HG03571 (cell line): ENCODE results near the gene PMFBP1.

ENCODE experiments used
- ATAC-seq: cut with Tn5 transposase; IDR thresholded peaks from one replicate; pipeline ENCODE4 v1.9.1; 2021; ENCODE audit not compliant: unreplicated experiment

Gene PMFBP1, protein sequence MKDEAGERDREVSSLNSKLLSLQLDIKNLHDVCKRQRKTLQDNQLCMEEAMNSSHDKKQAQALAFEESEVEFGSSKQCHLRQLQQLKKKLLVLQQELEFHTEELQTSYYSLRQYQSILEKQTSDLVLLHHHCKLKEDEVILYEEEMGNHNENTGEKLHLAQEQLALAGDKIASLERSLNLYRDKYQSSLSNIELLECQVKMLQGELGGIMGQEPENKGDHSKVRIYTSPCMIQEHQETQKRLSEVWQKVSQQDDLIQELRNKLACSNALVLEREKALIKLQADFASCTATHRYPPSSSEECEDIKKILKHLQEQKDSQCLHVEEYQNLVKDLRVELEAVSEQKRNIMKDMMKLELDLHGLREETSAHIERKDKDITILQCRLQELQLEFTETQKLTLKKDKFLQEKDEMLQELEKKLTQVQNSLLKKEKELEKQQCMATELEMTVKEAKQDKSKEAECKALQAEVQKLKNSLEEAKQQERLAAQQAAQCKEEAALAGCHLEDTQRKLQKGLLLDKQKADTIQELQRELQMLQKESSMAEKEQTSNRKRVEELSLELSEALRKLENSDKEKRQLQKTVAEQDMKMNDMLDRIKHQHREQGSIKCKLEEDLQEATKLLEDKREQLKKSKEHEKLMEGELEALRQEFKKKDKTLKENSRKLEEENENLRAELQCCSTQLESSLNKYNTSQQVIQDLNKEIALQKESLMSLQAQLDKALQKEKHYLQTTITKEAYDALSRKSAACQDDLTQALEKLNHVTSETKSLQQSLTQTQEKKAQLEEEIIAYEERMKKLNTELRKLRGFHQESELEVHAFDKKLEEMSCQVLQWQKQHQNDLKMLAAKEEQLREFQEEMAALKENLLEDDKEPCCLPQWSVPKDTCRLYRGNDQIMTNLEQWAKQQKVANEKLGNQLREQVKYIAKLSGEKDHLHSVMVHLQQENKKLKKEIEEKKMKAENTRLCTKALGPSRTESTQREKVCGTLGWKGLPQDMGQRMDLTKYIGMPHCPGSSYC

DNA sequence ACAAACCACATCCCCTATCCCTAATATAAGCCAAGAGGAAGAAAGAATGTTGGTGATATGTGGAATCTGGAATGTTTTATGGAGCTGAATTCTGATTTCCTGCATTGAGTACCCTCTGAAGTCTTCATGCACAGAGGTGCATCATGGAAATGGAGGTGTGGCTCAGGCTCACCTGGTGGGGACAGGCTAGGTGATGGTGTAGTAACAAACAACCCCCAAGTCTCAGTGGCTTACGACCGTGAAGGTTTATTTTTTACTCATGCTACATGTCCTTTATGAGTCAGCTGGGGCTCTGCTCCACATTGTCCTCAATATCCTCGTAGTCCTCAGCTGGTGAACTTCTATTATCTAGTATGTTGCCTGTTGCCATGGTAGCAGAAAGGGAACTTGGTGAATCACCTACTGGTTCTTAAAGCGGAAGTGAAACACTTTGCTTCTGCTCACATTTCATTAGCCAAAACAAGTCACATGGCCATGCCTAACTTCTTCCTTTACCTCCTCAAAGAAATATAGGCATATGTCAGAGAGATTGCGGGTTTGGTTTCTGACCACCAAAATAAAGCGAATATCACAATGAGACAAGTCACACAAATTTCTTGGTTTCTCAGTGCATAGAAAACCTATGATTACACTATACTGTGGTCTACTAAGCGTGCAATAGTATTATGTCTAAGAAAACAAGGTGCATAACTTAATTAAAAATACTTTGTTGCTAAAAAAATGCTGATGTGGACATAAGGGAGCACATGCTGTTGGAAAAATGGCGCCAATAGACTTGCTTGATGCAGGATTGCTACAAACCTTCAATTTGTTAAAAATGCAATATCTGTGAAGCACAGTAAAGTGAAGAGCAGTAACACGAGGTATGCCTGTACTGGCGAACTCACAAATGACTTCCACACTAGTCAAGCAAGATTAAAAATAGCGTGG lies at the start of gene PMFBP1:
Gene PMFBP1, minus strand, starts transcription at position 51 of the 930 bp plus-strand sequence. CDS start 947 bp downstream, outside the sequence.
- peak; percentile 97 for ATAC-seq

DNA sequence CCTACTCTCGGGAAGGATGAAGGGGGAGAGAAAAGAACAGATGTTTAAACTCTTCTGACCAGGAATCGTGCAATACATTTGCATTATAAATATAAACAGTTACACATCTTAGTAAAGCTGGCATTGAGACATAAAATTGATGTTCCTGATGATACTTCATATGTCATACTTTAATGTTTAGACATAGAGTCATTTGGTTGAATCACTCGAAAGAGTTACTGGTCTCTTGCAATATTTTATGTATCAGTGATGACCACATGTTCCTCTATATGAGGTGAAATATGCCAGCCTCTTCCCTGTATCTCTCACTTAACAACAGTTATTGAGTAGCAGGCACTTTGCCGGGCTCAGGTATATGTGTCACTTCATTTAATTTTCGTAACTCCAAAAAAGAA lies 49.7 kb upstream of the PMFBP1 start:
- ATAC-seq, result no peak

DNA sequence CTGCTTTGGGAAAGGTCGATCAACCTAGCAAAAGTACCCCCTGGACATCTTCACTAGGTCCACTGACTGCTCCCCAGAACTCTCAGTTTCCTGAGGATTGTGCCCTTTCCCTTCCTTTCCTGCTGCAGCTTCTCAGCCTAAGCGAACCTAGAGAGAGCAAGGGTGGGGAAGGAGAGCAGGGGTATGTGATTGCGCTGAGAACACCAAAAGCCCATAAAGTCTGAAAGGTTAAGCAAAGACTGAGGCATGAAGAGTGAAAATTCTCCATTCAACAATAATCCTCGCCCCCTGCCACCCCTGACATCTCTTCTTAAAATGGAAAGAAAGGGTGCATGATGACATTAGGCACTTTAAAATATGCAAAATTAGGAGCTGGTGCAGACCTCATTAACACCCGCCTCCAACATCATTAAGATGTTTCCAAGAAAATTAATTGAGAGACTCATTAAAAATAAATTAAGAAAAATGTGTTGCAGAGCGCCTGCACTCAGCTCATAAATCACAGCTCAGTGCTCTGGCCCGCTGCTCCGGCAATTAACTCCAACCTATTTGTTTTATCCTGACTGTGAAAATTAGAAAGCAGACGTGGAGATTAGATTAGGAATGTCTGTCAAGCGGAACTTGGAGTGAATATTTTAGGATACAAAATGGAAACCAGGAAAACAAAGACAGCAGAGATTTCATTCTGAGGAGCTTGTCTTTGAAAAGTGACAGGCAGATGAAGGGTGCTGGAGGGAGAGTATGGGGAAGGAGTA lies 49.1 kb upstream of the PMFBP1 start:
- no peak for ATAC-seq

DNA sequence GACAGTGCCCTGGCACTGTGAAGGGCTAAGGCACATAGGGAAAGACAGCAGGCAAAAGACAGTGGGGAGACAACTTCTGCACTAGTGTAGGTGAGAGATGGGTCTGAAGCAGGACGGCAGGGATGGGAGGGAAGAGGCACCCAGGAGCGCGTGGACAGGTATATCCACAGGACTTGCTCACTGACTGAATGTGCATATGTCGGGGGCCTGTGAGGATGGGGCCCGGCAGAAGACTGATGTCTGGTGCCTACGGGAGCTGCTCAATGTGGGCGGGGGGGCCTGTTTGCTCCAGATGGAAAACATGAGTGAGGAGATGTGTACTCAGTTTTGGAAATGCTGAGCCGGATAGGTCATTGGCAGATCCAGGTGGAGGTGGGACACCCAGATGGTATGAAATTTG lies 47.3 kb upstream of the PMFBP1 start:
- no peak for ATAC-seq

DNA sequence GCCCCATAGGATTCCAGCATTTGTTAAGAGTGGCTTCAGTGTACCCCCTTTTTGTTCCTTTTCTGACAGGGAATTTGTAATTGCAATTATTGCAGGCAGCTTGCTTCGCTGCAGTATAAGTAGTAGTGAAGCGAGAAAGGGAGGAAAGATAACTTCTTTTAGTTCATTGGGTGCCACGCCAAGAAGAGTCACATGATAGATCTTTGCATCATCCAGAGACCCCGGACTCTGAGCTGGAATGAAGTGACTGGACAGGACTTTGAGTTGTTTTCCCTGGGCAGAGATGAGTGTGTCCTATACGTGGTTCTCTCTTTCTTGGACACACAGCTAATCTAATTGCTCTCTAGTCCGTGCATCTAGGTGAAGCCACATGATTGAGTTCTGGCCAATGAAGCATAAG lies 44.8 kb upstream of the PMFBP1 start:
- no peak for ATAC-seq

DNA sequence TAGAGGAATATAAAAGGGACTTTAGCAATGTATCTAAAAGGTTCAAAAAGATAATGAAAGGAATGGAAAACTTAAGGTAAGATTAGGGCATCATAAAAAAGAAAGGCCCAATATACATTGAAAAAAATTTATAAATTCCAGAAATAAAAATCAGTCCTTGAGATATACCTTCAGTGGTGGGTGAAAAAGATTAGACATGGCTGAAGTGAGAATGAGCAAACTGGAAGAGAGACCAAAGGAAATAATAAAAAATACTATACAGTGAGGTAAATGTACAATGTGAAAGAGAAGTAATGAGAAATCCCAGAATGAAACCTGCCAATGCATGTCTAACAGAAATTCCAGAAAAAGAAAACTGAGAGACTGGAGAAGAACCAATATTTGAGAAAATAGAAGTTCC lies 42.9 kb upstream of the PMFBP1 start:
- ATAC-seq, result no peak

DNA sequence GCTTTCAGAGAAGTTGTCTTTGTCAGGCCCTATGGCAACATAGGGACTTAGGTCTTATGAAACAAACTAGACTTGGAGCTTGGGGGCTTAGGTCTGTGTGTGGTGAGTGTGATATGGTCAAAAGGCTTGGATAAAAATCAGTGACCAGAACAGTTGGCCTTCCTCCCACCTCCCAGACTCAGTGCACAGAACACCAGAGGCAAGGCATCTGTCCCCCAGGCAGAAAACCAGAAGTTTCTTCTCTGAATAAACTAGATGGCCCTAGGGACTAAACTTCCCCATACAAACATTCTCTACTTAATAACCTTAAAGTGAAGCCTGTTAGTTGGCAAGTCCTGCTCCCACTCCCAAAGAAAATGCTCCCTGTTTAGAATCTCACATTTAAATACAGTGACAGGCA lies 39.2 kb upstream of the PMFBP1 start:
- ATAC-seq, result no peak

DNA sequence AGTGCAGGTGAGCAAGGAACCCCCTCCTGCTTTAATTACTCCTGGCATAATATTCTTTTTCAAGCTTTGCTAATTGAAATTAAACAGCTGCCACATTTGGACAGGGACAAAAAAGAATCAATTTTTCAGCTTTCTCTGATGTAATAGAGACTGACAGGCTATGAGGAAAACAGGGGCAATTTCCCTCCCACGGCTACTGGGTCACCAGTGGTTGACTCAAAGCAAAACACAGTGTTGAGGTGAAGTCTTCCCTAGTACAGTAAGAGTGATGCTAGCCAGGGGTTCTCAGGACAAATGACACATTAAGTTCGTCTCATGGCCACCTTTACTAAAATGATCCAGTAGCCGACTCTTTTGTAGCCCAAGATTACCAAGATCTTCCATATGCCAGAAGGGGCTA lies 38.6 kb upstream of the PMFBP1 start:
- ATAC-seq, result no peak

DNA sequence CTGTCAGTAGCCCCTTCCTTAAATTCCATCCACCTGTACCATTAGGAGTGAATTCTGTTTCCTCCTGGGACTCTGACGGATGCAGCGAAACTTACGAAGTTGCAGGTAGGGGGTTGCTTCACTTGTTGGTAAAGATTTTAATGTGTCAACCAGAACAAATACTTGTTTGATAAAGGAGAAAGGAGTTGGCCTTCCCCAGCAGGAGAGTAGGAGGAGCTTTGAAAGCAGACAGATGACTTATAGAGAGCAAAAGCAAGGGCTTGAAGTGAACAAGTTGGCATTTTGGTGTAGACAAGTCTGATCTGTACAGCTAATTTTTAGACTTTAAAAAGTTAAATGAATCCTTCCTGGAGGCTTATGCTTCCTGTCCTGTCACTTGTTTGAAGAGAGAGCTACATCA lies 38.1 kb upstream of the PMFBP1 start:
- ATAC-seq, result no peak

DNA sequence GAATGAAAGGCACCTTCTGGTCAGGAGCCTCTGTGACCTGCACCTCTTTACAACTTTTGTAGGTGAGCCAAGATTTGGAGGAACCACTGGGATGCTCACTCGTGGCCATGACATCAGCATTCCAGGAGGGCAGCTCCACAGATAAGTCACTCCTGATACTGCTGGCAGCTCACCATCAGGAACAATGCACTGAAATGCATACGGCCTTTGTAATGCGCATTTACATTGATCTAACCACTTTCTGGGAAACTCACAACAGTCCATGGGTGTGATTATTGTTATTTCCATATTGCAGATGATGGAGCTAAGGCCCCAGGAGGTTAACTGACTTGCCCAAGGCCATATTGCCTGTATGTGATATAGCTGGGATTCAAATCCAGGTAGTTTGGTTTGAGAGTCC lies 34.3 kb upstream of the PMFBP1 start:
- no peak for ATAC-seq

DNA sequence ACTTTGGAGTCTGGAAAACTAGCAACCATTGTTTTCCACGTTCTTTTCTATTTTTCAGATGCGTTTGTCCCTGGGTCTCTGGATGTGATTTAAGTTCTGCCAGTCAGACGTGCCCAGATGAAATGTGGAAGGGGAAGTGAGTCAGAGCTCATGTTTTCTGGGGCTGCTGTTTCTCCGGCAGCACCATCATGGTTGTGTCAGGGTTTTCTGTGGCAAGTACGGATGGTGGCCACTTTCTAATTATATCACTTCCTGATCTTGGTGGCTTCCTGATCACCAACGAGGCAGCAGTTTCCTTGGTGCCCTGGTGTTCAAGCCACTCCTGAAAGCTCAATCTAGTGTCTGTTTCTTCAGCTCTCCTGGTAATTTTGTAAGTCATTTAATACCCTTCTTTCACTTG lies 31.4 kb upstream of the PMFBP1 start:
- ATAC-seq, result peak; percentile 70

DNA sequence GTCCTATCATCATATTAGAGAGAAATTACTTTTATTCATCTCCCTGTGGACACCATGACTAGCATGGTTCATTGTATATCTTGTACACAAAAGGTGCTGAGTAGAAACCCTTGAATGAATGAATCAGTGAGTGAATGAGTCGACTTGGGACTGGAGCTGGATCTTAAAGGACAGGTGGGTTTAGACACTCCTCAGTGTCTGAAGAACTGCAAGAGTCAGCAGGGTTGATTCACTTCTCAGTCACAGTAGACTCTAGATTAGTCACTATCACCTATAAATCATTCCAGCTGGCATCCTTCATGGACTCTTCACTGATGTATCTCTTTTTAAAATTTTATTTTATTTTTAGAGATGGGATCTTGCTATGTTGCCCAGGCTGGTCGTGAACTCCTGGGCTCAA lies 30.1 kb upstream of the PMFBP1 start:
- no peak for ATAC-seq

DNA sequence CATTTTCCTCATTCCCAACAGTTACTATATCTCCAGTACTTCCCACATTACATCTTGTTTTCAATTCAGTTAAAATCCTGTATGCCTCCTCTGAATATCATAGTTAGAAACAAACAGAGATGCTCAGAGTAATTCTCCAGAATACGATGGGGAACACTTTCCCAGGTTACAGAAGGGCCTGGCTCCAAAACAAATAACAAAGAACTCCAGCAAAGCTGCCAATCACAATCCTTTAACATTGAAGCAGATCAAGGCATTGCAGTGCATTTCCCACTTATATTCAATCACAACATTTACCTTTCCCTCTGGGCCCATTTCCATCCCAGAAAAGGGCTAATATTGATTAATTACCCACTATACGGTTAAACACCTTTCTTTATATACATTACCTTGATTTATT lies 29.4 kb upstream of the PMFBP1 start:
- ATAC-seq, result no peak

DNA sequence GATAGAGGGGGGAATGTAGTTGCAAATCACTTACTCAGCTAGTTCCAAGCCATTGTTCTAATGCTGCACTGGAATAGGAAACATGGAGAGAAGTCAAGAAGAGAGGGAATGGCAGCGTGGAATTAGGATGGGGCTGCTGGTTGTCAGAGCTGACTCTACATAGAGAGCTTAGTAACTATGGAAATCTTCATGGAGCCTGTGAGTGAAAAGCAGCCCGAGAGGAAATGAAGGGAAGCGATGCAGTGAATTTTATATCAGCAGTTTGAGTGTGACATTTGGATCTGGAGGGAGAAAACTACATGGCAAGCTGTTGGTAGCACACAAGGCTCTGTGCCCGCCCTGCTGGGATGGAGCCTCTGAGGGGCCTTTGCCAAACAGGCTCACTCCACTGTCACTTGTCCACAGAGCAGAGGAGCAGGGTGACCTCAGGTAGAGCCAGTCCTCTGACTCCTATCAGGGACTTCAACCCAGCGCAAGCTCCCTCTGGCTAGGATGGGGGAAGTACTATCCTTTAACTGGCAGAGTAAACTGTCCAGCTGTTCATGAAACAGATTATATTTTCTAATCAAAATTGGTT lies 27.9 kb upstream of the PMFBP1 start:
- ATAC-seq, result no peak

DNA sequence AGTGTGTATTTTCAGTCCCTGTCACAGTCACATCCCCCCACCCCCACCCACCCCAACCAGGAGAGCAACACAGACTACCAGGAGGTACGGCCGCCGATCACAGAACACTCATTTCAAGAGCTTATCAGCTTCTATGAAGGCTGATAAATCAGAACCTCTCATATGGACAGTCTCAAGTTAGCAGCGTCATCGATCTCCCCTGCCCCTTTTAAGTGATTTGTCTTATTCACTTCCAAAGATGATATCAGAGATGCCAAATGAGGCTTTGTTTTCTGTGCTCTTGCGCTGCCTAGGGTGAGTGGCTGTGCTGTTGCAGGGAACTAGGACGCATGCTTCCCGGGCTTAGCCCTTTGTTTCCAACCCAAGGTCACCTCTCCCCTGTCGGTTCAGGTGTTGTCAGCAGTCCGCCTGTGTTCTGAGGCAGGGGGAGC lies 26.8 kb upstream of the PMFBP1 start:
- no peak for ATAC-seq

DNA sequence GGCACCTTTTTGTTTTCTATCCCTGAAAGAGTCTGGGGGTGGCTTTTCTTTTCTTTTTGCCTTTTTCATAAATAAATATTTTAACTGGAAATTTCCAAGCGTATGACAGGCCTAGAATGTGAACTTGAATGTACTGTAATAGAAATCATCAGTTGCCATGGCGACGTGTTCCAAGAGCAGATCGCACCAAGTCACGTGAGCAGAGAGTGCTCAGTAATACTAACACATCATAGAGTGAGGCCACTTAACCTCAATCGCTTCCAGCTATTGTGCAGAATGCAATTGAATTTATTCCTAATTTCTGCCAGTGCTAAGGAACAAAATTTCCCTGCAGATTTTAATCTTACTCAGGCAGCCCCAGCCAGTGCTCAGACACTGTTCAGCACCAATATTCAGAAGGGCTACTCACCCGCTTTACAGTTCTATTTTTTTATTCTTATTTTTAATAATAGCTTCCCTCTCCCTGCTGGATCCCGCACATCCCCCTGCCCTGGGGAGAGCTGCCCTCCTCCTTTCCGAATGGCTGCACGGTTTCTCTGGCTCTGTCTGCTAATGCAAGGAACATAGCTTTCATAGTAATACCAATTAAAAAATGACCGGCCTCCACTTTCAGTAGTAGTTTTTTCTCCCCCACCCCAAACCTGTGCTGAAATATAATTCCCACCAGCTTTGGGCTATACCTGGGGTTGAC lies 26.2 kb upstream of the PMFBP1 start:
- ATAC-seq, result no peak

DNA sequence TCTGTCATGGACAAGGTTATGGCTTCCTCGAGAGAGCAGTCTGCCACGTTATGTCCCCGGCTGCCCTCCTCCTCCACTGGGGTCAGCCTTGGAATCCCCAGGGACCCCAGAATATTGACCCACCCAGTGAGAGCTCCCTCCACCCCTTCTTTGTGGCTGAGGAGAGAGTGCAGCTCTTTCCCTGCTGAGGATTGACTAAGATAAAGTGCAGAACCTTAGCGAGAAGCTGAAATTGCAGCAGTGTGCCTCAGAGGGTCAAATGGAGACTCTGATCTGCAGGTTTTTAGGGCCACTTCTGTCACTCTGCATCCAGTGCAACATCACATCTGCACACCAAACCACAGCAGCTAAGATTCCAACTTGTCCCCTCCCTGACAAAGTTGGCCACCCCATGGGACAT lies 25.6 kb upstream of the PMFBP1 start:
- no peak for ATAC-seq

DNA sequence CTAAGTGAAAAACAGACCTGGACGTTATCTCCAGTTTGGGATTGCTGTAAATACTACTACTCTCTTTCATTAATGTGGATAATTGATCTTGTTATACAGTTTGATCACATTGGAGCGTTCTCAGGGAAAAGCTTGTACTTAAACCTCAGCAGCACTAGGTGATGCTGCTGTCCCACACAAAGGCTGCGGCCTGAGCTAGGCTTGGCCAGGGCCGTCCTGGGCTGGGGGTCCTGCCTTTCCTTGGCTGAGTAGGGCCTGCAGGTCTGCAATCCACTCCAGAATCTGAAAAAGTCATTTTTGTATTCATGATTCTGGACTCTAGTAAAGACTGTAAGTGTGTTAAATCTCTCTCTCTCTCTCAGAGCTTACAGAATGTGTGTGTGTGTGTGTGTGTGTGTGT lies 23.7 kb upstream of the PMFBP1 start:
- no peak for ATAC-seq

DNA sequence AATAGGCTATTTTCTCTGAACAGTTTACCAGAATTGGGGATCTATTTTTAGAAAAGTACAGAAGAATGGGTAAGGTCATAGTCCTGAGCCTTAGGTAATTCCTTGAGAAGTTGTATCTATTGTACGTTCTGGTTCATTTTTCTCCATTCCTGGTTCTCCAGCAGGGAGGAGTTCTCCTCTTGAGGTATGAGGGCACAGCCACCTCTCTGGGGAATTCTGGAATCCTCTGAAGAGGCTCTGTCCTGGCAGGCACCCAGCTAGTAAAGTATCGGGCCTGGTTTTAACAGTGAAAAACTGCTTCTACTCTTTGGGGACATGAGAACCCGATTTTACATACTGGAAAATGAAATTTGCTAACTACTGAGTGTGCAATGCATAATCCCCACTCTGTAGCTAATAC lies 19.6 kb upstream of the PMFBP1 start:
- no peak for ATAC-seq
